ENCODE data around the gene SLC3A2. TPM values are rescaled to one million over a fixed set of nuclear protein-coding genes. Genes with fewer than 3 reads are reported as not detected.

SLC3A2 gene
- total and polyA plus RNA-seq, 2 donors = 69.1 to 96.6 TPM

DNA sequence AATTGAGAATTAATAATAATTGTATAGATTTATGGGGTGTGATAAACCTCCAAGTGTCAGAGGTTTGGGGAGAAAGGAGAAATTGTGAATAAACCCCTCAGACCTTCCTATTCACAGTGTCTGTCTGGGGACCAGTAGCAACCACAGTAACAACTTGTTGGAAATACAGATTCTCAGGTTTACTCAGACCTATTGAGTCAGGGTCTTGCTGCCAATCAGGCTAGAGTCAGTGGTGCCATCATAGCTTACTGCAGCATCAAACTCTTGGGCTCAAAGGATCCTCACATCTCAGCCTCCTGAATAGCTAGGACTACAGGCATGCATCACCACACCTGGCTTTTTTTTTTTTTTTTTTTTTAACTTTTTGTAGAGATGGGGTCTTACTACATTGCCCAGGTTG, 17.3 kb downstream of the SLC3A2 start:
- peaks cover 0 to 4% of the 10 kb centered on the region in 2 donors for H3K9me3 ChIP-seq (ENCODE audit: control insufficient read depth in 2 of 2, insufficient read depth in 1 of 2, low read length in 1 of 2)
- H3K36me3 ChIP-seq (ENCODE audit: control insufficient read depth in 2 of 2, insufficient read depth in 2 of 2, low read length in 1 of 2) = no peaks in the 10 kb centered on the region
- no peak overlapping the region for H3K4me3 ChIP-seq (ENCODE audit: low read length in 2 of 2)
- no peaks in the 10 kb centered on the region for H3K4me1 ChIP-seq (ENCODE audit: control insufficient read depth in 2 of 2, insufficient read depth in 2 of 2, low read length in 2 of 2)
- no peak for DNase-seq (ENCODE audit: low read depth in 6 of 9, low spot score in 9 of 9)
- H3K27ac ChIP-seq (ENCODE audit: low read depth in 1 of 2, low read length in 1 of 2) = no peak overlapping the region
- peaks cover 0 to 6% of the 10 kb centered on the region in 2 donors for H3K27me3 ChIP-seq (ENCODE audit: control insufficient read depth in 2 of 2, insufficient read depth in 1 of 2, low read length in 1 of 2)

DNA sequence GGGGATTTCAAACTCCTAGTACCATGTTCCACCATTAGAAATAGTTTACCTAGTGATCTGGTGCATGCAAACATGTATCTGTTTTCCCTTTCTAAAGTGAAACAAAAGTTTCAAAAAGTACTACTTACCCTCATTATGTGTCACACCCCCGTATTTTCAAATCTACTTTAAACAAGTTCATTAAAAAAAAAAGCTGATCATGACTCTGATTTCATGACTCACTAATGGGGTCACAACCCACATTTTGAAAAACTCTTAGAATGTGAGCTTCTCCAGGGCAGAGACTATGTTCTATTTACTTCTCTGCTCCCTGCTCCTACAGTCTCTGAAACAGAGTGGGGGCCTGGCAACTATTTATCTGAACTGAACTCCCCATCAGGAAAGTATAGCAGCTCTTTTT, 22.2 kb downstream of the SLC3A2 start:
- no peak for DNase-seq (ENCODE audit: low read depth in 6 of 9, low spot score in 9 of 9)
- Histone ChIP-seq H3K4me1 (ENCODE audit: control insufficient read depth in 2 of 2, insufficient read depth in 2 of 2, low read length in 2 of 2) (peaks cover 0 to 3% of the 10 kb centered on the region in 2 donors), H3K27me3 (ENCODE audit: control insufficient read depth in 2 of 2, insufficient read depth in 1 of 2, low read length in 1 of 2) (peaks cover 0 to 35% of the 10 kb centered on the region in 2 donors), H3K9me3 (ENCODE audit: control insufficient read depth in 2 of 2, insufficient read depth in 1 of 2, low read length in 1 of 2) (peaks cover 0 to 4% of the 10 kb centered on the region in 2 donors), H3K36me3 (ENCODE audit: control insufficient read depth in 2 of 2, insufficient read depth in 2 of 2, low read length in 1 of 2) (no peaks in the 10 kb centered on the region), H3K27ac (ENCODE audit: low read depth in 1 of 2, low read length in 1 of 2) (no peak overlapping the region), H3K4me3 (ENCODE audit: low read length in 2 of 2) (no peak overlapping the region)
- 76% methylated on average over 1 of the region's 1 CpG for WGBS

DNA sequence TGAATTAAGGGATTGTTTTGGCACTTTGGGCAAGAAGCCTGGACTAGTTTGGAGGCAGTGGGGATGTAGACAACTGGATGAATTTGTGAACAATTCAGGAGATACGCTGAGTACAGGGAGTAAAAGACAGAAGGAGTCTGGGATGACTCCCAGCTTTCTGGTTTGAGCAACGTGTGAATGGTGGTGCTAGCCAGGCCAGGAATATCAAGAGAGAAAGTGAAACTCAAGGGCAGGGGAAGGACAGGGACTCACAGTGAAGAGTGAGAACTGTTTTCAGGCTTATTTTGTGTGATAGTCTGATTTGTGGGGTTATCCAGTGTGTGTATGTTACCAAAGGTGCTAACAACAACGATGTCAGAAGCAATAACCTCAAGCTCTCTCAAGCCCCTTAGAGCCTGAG, 24.6 kb downstream of the SLC3A2 start:
- Histone ChIP-seq H3K27ac (ENCODE audit: low read depth in 1 of 2, low read length in 1 of 2) (no peak overlapping the region), H3K9me3 (ENCODE audit: control insufficient read depth in 2 of 2, insufficient read depth in 1 of 2, low read length in 1 of 2) (no peaks in the 10 kb centered on the region), H3K36me3 (ENCODE audit: control insufficient read depth in 2 of 2, insufficient read depth in 2 of 2, low read length in 1 of 2) (no peaks in the 10 kb centered on the region), H3K4me3 (ENCODE audit: low read length in 2 of 2) (no peak overlapping the region), H3K4me1 (ENCODE audit: control insufficient read depth in 2 of 2, insufficient read depth in 2 of 2, low read length in 2 of 2) (peaks cover 0 to 3% of the 10 kb centered on the region in 2 donors), H3K27me3 (ENCODE audit: control insufficient read depth in 2 of 2, insufficient read depth in 1 of 2, low read length in 1 of 2) (peaks cover 0 to 40% of the 10 kb centered on the region in 2 donors)
- 56% methylated on average over 3 of the region's 3 CpGs for WGBS
- DNase-seq (ENCODE audit: low read depth in 6 of 9, low spot score in 9 of 9) = no peak

GRCh38 chr11:62905927-62906531, 25.3 kb downstream of the SLC3A2 start:
- 29% methylated on average over 14 of the region's 14 CpGs for WGBS
- Histone ChIP-seq H3K27ac (ENCODE audit: low read depth in 1 of 2, low read length in 1 of 2) (no peak overlapping the region), H3K4me3 (ENCODE audit: low read length in 2 of 2) (no peak overlapping the region), H3K27me3 (ENCODE audit: control insufficient read depth in 2 of 2, insufficient read depth in 1 of 2, low read length in 1 of 2) (peaks cover 0 to 40% of the 10 kb centered on the region in 2 donors), H3K4me1 (ENCODE audit: control insufficient read depth in 2 of 2, insufficient read depth in 2 of 2, low read length in 2 of 2) (peaks cover 0 to 3% of the 10 kb centered on the region in 2 donors), H3K36me3 (ENCODE audit: control insufficient read depth in 2 of 2, insufficient read depth in 2 of 2, low read length in 1 of 2) (no peaks in the 10 kb centered on the region), H3K9me3 (ENCODE audit: control insufficient read depth in 2 of 2, insufficient read depth in 1 of 2, low read length in 1 of 2) (no peaks in the 10 kb centered on the region)
- peak; percentile 37 to 81 (median 66) for DNase-seq (ENCODE audit: low read depth in 6 of 9, low spot score in 9 of 9)

- DNase-seq (ENCODE audit: low read depth in 6 of 9, low spot score in 9 of 9) = no peak
- peaks cover 0 to 33% of the 10 kb centered on the region in 2 donors for H3K27me3 ChIP-seq (ENCODE audit: control insufficient read depth in 2 of 2, insufficient read depth in 1 of 2, low read length in 1 of 2)
- WGBS = 93% methylated on average over 9 of the region's 9 CpGs
- H3K27ac ChIP-seq (ENCODE audit: low read depth in 1 of 2, low read length in 1 of 2) = no peak overlapping the region
- H3K36me3 ChIP-seq (ENCODE audit: control insufficient read depth in 2 of 2, insufficient read depth in 2 of 2, low read length in 1 of 2) = no peaks in the 10 kb centered on the region
- H3K4me1 ChIP-seq (ENCODE audit: control insufficient read depth in 2 of 2, insufficient read depth in 2 of 2, low read length in 2 of 2) = peaks cover 3% of the 10 kb centered on the region in 2 donors
- no peak overlapping the region for H3K4me3 ChIP-seq (ENCODE audit: low read length in 2 of 2)
- no peaks in the 10 kb centered on the region for H3K9me3 ChIP-seq (ENCODE audit: control insufficient read depth in 2 of 2, insufficient read depth in 1 of 2, low read length in 1 of 2)
Measured at GRCh38 chr11:62908468-62909072, 27.9 kb downstream of the SLC3A2 start.

GRCh38 chr11:62909107-62909894, 28.6 kb downstream of the SLC3A2 start:
- Histone ChIP-seq H3K9me3 (ENCODE audit: control insufficient read depth in 2 of 2, insufficient read depth in 1 of 2, low read length in 1 of 2) (no peaks in the 10 kb centered on the region), H3K27me3 (ENCODE audit: control insufficient read depth in 2 of 2, insufficient read depth in 1 of 2, low read length in 1 of 2) (peaks cover 0 to 28% of the 10 kb centered on the region in 2 donors), H3K4me1 (ENCODE audit: control insufficient read depth in 2 of 2, insufficient read depth in 2 of 2, low read length in 2 of 2) (peaks cover 3% of the 10 kb centered on the region in 2 donors), H3K4me3 (ENCODE audit: low read length in 2 of 2) (no peak overlapping the region), H3K27ac (ENCODE audit: low read depth in 1 of 2, low read length in 1 of 2) (no peak overlapping the region), H3K36me3 (ENCODE audit: control insufficient read depth in 2 of 2, insufficient read depth in 2 of 2, low read length in 1 of 2) (no peaks in the 10 kb centered on the region)
- 68% methylated on average over 24 of the region's 24 CpGs for WGBS
- DNase-seq (ENCODE audit: low read depth in 6 of 9, low spot score in 9 of 9) = peak in 1 of 9 donors; percentile 22

- Histone ChIP-seq H3K4me3 (ENCODE audit: low read length in 2 of 2) (no peak overlapping the region), H3K27me3 (ENCODE audit: control insufficient read depth in 2 of 2, insufficient read depth in 1 of 2, low read length in 1 of 2) (peaks cover 0 to 25% of the 10 kb centered on the region in 2 donors), H3K9me3 (ENCODE audit: control insufficient read depth in 2 of 2, insufficient read depth in 1 of 2, low read length in 1 of 2) (no peaks in the 10 kb centered on the region), H3K4me1 (ENCODE audit: control insufficient read depth in 2 of 2, insufficient read depth in 2 of 2, low read length in 2 of 2) (peaks cover 3% of the 10 kb centered on the region in 2 donors), H3K27ac (ENCODE audit: low read depth in 1 of 2, low read length in 1 of 2) (no peak overlapping the region), H3K36me3 (ENCODE audit: control insufficient read depth in 2 of 2, insufficient read depth in 2 of 2, low read length in 1 of 2) (no peaks in the 10 kb centered on the region)
- DNase-seq (ENCODE audit: low read depth in 6 of 9, low spot score in 9 of 9) = no peak
- 96% methylated on average over 27 of the region's 27 CpGs for WGBS
Measured at GRCh38 chr11:62910141-62910882, 29.6 kb downstream of the SLC3A2 start.

DNA sequence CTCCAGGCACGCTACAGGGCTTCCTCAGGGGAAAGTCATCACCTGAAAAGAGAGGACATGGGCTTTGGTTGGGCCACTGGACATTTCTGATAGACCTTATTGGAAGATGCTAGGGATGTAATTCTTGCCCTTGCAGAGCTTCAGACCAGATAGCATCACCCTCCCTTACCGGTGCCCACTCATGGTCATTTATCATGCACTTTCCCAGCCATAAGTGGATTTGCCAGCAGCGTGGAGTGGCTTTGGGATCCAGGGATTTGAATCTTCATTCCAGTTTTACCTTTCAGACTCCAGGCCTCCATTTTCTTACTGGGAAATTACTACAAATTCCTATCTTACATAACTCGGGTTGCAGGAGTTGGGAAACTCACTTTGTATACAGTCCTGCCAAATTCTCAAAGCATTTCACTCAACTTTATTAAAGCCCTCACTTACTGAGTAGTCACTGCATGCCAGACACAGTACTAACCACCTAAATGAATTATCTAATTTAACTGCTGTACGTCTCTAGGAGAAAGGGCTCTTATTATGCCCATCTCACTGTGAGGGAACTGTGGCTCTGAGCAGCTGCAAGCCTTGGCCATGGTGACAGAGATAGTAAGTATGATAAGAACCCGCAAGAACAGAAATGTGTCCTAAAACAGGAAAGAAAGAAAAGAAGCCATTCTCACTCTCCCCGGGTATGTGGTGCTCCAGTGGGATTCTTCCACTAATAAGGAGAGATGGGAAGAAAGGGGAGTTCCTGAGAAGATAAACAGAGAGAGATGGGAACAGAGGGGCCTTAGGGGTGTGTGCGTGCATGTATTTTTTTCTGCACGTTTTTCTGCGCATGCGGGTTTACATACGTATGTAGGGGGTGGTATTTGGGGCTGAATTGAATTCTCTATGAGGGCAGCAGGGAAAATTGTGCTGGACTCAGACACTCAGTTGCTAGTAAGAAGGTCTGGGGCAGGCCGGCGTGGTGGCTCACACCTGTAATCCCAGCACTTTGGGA, 30.7 kb downstream of the SLC3A2 start:
- no peaks in the 10 kb centered on the region for H3K9me3 ChIP-seq (ENCODE audit: control insufficient read depth in 2 of 2, insufficient read depth in 1 of 2, low read length in 1 of 2)
- H3K36me3 ChIP-seq (ENCODE audit: control insufficient read depth in 2 of 2, insufficient read depth in 2 of 2, low read length in 1 of 2) = no peaks in the 10 kb centered on the region
- peaks cover 0 to 17% of the 10 kb centered on the region in 2 donors for H3K27me3 ChIP-seq (ENCODE audit: control insufficient read depth in 2 of 2, insufficient read depth in 1 of 2, low read length in 1 of 2)
- H3K27ac ChIP-seq (ENCODE audit: low read depth in 1 of 2, low read length in 1 of 2) = no peak overlapping the region
- DNase-seq (ENCODE audit: low read depth in 6 of 9, low spot score in 9 of 9) = no peak
- peaks cover 0 to 3% of the 10 kb centered on the region in 2 donors for H3K4me1 ChIP-seq (ENCODE audit: control insufficient read depth in 2 of 2, insufficient read depth in 2 of 2, low read length in 2 of 2)
- no peak overlapping the region for H3K4me3 ChIP-seq (ENCODE audit: low read length in 2 of 2)
- WGBS = 76% methylated on average over 14 of the region's 14 CpGs

All from thymus (tissue), 11 donors.